NOMO-1 (cell line): ENCODE results near the gene MS4A6A.
"Not testable (repeated sequence)": the region's sequence is repeated elsewhere in the genome, so short reads cannot be mapped to it uniquely, and the experiment has no call there.

ENCODE experiments used
- DNase-seq, 2 experiments: peaks; one replicate each; lab custom pipeline; 2025; ENCODE audit not compliant: unreplicated experiment in 2 of 2; lab: John Stamatoyannopoulos, UW

MS4A6A gene

GRCh38 chr11:60184824-60185511 is 2.1 kb upstream of the MS4A6A start:
- DNase-seq: peak; percentile 90 to 98

- peak; percentile 62 to 77 for DNase-seq
Observed at GRCh38 chr11:60183591-60184205, 815 bp upstream of the MS4A6A start.

GRCh38 chr11:60175860-60176275 is 7.0 kb downstream of the MS4A6A start:
- DNase-seq: no peak

DNA sequence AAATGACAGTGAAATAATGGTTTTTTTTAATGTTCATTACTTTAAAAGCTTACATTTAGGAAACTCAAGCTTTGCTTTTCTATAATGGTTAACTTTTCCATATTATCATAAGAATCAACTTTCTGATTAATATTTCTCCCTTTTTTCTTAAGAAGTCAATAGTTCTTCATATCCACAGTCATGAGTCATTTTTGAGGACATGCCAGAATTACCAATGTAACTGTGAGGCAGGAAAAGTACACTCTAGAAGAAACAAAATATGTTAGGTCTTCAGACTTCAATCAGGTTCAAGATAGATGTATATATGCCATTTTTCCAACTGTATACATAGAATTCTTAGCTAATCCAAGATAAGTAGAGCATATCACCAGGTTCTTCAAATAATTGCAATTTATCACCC is 10.9 kb downstream of the MS4A6A start:
- no peak for DNase-seq

GRCh38 chr11:60170566-60170965 is 12.3 kb downstream of the MS4A6A start:
- no peak for DNase-seq

- DNase-seq: peak; percentile 59 to 83
Observed at GRCh38 chr11:60169264-60169915, 13.5 kb downstream of the MS4A6A start.

- no peak for DNase-seq
Observed at GRCh38 chr11:60168306-60168705, 14.6 kb downstream of the MS4A6A start.

DNA sequence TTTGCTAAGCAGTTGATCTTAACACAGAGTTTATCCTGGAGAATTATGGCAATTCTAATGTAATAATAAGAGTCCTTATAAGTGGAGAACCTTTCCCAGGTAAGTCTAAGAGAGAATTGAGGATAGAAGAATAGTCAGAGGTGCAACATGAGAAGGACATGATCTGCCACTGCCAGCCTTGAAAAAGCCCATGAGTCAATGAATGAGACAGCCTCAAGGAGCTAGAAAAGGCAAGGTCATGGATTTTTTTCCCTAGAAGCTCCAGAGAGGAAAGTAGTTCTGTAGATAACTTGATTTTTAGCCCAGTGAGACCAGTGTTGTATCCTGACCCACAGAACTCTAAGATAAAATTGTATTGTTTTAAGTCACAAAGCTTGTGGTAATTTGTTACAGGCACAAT is 16.9 kb downstream of the MS4A6A start:
- DNase-seq: no peak

DNA sequence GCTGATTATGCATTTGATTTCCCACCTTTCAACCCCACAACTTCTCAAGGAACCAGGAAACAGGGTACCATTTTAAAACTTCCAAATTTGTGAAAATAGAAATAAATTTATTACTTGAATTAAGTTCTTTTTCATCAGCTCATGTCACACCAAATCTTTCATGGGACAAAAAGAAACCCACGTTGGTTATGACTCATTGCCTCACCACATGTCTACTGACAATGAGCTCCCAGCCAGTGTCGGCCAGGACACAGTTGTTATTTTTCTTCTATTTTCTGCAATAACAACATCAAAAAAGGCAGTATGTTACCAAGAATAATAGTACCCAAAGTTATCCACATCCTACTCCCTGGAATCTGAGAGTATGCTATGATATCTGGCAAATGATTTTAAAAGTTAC is 17.3 kb downstream of the MS4A6A start:
- no peak for DNase-seq

DNA sequence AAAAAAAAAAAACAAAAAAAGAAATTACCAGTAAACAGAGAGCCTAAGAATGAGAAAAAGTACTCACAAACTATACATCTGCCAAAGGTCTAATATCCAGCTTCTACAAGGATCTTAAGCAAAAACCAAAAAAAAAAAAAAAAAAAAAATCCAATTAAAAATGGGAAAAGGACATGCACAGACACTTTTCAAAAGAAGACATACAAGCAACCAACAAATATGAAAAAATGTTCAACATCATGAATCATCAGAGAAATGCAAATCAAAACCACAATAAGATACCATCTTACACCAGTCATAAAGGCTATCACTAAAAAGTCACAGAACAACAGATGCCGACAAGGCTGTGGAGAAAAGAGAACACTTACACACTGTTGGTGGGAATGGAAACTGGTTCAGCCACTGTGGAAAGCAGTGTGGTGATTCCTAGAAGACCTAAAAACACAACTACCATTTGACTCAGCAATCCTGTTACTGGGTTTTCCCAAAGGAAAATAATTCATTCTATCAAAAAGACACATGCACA is 18.3 kb downstream of the MS4A6A start:
- no peak for DNase-seq

GRCh38 chr11:60161766-60162165 is 21.1 kb downstream of the MS4A6A start:
- no peak for DNase-seq

DNA sequence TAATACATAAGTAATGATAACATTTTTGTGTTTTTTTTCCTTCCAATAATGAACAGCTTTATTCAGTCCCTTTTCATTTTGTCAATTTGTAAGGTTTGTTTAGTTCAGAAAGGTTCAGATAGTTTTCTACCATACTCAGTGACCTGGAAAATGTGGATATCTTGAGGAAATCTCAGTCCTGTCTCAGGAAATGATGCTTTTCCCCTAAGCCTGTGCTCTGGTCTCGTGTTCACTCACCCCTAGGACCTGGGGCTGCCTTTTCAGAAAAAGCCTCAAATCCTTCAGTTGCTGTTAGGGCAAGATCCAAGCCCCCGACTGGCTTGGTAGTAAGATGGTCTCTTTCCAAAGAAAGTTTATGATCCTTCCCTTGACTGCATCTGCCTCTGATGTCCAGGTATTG is 21.8 kb downstream of the MS4A6A start:
- DNase-seq: no peak

DNA sequence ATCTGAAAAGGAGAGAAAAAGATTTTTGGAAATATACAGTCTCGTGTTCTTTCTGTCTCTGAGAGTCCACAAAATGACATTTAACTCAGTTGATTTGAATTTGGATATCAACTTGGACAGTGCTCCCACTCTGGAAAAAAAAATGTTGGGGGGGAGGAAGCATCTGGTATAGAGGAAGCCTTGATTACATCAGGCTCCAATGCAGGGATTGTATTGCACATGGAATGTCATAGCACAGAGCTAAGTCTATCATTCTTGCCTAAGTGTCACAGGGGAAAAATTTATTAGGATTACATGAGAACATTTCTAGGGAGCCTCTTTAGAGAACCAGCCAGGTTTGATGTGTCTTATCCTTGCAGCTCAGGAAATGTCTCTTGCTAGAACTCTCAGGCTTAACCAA is 23.0 kb downstream of the MS4A6A start:
- no peak for DNase-seq

GRCh38 chr11:60159284-60159683 is 23.6 kb downstream of the MS4A6A start:
- DNase-seq: no peak

DNA sequence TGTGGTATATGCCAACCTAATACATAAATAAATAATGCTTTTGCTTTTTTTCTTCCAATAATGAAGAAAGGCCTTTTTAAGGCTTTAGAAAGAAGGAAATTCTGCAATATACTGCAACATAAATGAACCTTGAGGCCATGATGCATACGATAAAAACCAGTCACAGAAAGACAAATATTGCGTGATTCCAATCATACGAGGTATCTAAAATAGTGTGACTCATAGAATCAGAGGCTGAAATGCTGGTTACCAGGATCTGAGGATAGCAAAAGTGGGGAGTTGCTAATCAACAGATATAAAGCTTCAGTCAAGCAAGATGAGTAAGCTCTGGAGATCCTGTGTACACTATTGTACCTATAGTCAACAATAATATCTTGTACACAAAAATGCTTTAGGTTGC is 24.2 kb downstream of the MS4A6A start:
- no peak for DNase-seq

GRCh38 chr11:60155931-60156330 is 27.0 kb downstream of the MS4A6A start:
- DNase-seq: peak in 1 of 2 experiments; percentile 49

GRCh38 chr11:60152727-60153126 is 30.2 kb downstream of the MS4A6A start:
- DNase-seq: not testable (repeated sequence)

DNA sequence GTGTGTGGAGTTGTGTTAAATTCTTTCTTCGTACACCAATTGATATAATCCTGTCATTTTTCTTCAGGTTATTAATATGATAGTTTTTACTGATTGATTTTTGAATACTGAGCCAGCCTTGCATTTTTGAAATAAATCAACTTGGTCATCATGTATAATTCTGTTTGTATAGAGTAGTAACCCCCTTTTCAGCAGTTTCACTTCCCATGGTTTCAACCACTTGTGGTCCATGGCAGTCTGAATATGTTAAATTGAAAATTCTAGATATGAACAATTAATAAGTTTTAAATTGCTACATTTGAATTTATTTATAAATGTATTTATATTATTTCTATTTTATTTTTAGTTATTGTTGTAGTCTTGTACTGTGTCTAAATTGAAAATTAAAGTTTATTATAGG is 32.6 kb downstream of the MS4A6A start:
- DNase-seq: peak in 1 of 2 experiments; percentile 63

DNA sequence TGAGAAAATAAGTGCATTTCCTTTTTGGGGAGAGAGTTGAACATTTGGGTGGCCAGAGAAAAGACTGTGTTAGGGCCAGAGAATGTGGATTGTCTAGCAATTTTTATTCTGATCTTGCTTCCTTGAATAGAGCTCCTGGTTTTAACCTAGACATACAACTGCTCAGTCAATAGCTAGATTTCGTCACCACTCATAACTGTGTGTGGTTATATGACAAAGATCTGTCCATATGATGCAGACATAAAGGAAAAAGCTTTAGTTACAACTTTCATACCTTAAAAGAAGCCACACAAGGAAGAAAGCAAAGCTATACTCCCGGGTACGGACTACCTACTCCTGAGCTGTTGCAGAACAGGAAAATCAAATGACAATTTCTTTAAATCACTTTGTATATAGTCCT is 37.2 kb downstream of the MS4A6A start:
- peak; percentile 22 to 61 for DNase-seq

DNA sequence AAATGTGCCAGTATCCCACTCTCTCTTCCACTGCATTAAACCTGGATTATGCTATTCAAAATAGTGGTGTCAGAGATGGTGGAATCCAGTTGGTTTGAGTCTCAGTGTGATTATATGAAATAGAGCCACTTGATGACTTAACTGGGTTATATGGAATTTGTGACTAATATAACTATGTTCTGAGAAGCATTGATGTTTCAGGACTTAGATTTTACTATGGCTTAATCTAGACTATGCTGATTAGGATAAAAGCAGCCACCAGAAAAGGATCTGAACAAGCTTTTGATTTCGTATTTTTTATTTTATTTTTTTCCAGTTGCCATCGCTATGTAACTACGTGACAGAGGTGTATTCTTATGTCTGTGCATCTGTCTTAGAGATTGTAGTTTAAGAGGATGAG is 39.1 kb downstream of the MS4A6A start:
- no peak for DNase-seq

DNA sequence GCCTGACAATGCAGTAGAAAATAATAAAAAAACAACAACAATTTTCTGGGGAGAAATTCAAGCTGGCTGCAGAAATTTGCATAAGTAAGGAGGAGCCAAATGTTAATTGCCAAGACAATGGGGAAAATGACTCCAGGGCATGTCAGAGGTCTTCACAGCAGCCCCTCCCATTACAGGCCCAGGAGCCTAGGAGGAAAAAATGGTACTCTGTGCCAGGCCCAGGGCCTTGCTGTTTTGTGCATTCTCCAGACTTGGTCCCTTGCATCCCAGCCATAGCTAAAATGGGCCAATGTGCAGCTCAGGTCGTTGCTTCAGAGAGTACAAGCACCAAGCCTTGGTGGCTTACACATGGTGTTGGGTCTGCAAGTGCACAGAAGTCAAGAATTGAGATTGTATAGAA is 49.0 kb downstream of the MS4A6A start:
- DNase-seq: no peak

GRCh38 chr11:60131912-60132311 is 51.0 kb downstream of the MS4A6A start:
- DNase-seq: no peak
